Spleen (tissue), 13 donors: ENCODE results near the gene CTF1. TPM values are rescaled to one million over a fixed set of nuclear protein-coding genes. Genes with fewer than 3 reads are reported as not detected.
A peak's percentile ranks its signal among the peaks of the same experiment; 100 is the strongest.

Experiments used
- DNase-seq: peaks from one replicate; pipeline ENCODE4 v3.0.0-alpha.2; 2020
- H3K27ac ChIP-seq, 8 donors: fragments of 200-600 bp; sonication (generic) in 7 of 8; 1 replicate in 4 of 8; 2 replicates in 4 of 8; pipeline versions ENCODE4 v1.5.0 to v1.8.0; 2016 to 2021; ENCODE audit warnings: inconsistent platforms in 4 of 8, mild to moderate bottlenecking in 4 of 8, moderate library complexity in 1 of 8
- H3K27me3 ChIP-seq, 7 donors: fragments of 200-600 bp; sonication (generic) in 6 of 7; replicated peaks in 1 of 7; 1 replicate in 4 of 7; 2 replicates in 3 of 7; pipeline versions ENCODE4 v1.5.0 to v1.8.0; 2016 to 2021; ENCODE audit warnings: inconsistent platforms in 3 of 7, mild to moderate bottlenecking in 1 of 7
- H3K36me3 ChIP-seq, 6 donors: fragments of 200-600 bp; sonication (generic) in 5 of 6; 1 replicate in 4 of 6; 2 replicates in 2 of 6; pipeline versions ENCODE4 v1.5.0 to v1.8.0; 2016 to 2021; ENCODE audit warnings: inconsistent platforms in 2 of 6
- H3K4me1 ChIP-seq, 6 donors: fragments of 200-600 bp; sonication (generic) in 5 of 6; 1 replicate in 3 of 6; 2 replicates in 3 of 6; pipeline versions ENCODE4 v1.5.0 to v1.8.0; 2016 to 2021; ENCODE audit warnings: inconsistent platforms in 3 of 6
- H3K4me3 ChIP-seq, 8 donors: fragments of 200-600 bp; sonication (generic) in 7 of 8; 1 replicate in 4 of 8; 2 replicates in 4 of 8; pipeline versions ENCODE4 v1.5.0 to v1.8.0; 2016 to 2021; ENCODE audit warnings: inconsistent platforms in 4 of 8, mild to moderate bottlenecking in 4 of 8, moderate library complexity in 2 of 8
- H3K9me3 ChIP-seq, 8 donors: fragments of 200-600 bp; sonication (generic) in 7 of 8; 1 replicate in 4 of 8; 2 replicates in 4 of 8; pipeline versions ENCODE4 v1.5.0 to v1.8.0; 2016 to 2021; ENCODE audit warnings: inconsistent platforms in 4 of 8
- CTCF ChIP-seq, 11 experiments: fragments of 200-600 bp in 7 of 11; fragments of 450-650 bp in 4 of 11; sonication (generic) in 4 of 11; IDR thresholded peaks in 8 of 11; conservative IDR thresholded peaks in 3 of 11; 1 replicate in 7 of 11; 2 replicates in 4 of 11; pipeline versions ENCODE4 v1.4.0 to v1.8.0; 2016 to 2021; ENCODE audit warnings: antibody characterized with exemption in 11 of 11, inconsistent platforms in 4 of 11, mild to moderate bottlenecking in 1 of 11
- POLR2A ChIP-seq, 3 donors: fragments of 450-650 bp; IDR thresholded peaks; one replicate each; pipeline ENCODE4 v1.5.1; 2017; ENCODE audit warnings: antibody characterized with exemption in 3 of 3, mild to moderate bottlenecking in 1 of 3
- POLR2AphosphoS5 ChIP-seq, 3 donors: sonication (generic); formaldehyde crosslinking; IDR thresholded peaks; one replicate each; pipeline ENCODE4 v1.5.1; 2017; ENCODE audit warnings: antibody characterized with exemption in 3 of 3
- WGBS, 5 donors: extraction: QIAGEN DNeasy Blood & Tissue Kit in 3 of 5; methylation state at CpG; one replicate each; pipeline versions ENCODE4 v1.1.5 to v1.1.7; 2013 to 2018; 5-methylcytosine and 5-hydroxymethylcytosine counted together
- intact Hi-C: fragments of 100-400 bp; cut with DNase I; formaldehyde crosslinking; loops from one replicate; pipeline ENCODE4 v1.15.0; 2023; ENCODE audit warnings: low total_unique reads
- long read RNA-seq, 2 donors: transcript quantifications; one replicate each; lab custom pipeline, GENCODE V29; 2026
- polyA plus RNA-seq, 3 donors: library from polyadenylated mRNA; stranded (reverse); fragments of 200-250 nt; gene quantifications; one replicate each; pipeline ENCODE4 v1.2.1, GENCODE V29; 2013
- total RNA-seq, 7 donors: library from RNA; depleted of rRNA in 3 of 7; stranded (reverse); fragments of >200 nt in 3 of 7; fragmentation: NEBNext Ultra II Directional in 4 of 7; extraction: Animal tissue kit (Norgen Biotek cat#: 25700) in 4 of 7; gene quantifications; one replicate each; pipeline versions ENCODE4 v1.1.0 to v1.2.1, GENCODE V29; 2016 to 2021
- donor health status: healthy with polysubstance abuse.
- donor health status: DM: no; HTN: no; CAD: no; lungs with moderate emphysema.
- donor health status: DM: no; HTN: no; CAD: no.
- donor health status: Bipolar disorder and iron deficiency.
- donor health status: healthy.
- donor health status: DM: no; HTN: no; CAD: no.
- donor health status: DM: yes; HTN: yes; CAD: no.

The CTF1 gene
- 1 to 10 TPM in 5 of 7 donors, under 1 TPM in 1, not detected in 1; 0.68 to 3.3 (median 1.4) TPM for total RNA-seq
- 1 to 10 TPM in 2 of 3 donors, under 1 TPM in 1; 0.61 to 1.3 (median 1.1) TPM for polyA plus RNA-seq
- long read RNA-seq, donor 1, partial matches to known transcripts: 0 of 1 reads
- long read RNA-seq, donor 1, other reads (novel, unspliced or antisense): 0 of 1 reads
- long read RNA-seq, donor 2: 0 reads

- peak within 1 kb of the TSS; percentile 75 to 95 (median 90) for H3K27ac ChIP-seq
- H3K27me3 ChIP-seq: no peaks in the 10 kb centered on the region
- peak; percentile 89 for DNase-seq
- intact Hi-C loops: no loop called here
- H3K36me3 ChIP-seq: peaks cover 0 to 13% (median under 1%) of the 10 kb centered on the region in 6 donors
- no peak for TF ChIP-seq CTCF (IDR thresholded peaks at IDR 0.05 in 8 of 11, conservative IDR thresholded peaks at IDR 0.05 in 3 of 11)
- TF ChIP-seq POLR2AphosphoS5 (IDR thresholded peaks at IDR 0.05): peak in 1 of 3 donors; percentile 2
- H3K9me3 ChIP-seq: no peaks in the 10 kb centered on the region
- H3K4me3 ChIP-seq: peak within 1 kb of the TSS; percentile 13 to 71 (median 38)
- WGBS, 5 donors: 15 to 29% (median 22%) methylated on average over 26 to 31 of the region's 31 CpGs
- peaks cover 22 to 71% (median 53%) of the 10 kb centered on the region in 6 donors for H3K4me1 ChIP-seq
Observed at GRCh38 chr16:30896261-30896888, at the start of gene CTF1. TSS of gene CTF1 (plus strand) at chr16:30896614. CDS start at chr16:30896644, 30 bp downstream.

GRCh38 chr16:30846649-30847402 is 49.6 kb upstream of the CTF1 start:
- 86 to 100% (median 88%) methylated on average over 4 of the region's 4 CpGs for WGBS, 5 donors
- H3K27me3 ChIP-seq: no peaks in the 10 kb centered on the region
- H3K9me3 ChIP-seq: no peaks in the 10 kb centered on the region
- TF ChIP-seq POLR2AphosphoS5 (IDR thresholded peaks at IDR 0.05) (no peak), CTCF (IDR thresholded peaks at IDR 0.05 in 8 of 11, conservative IDR thresholded peaks at IDR 0.05 in 3 of 11) (no peak), POLR2A (IDR thresholded peaks at IDR 0.05) (no peak)
- DNase-seq: no peak
- no peak overlapping the region for H3K4me3 ChIP-seq
- H3K36me3 ChIP-seq: peaks cover 0 to 4% (median 0%) of the 10 kb centered on the region in 6 donors
- no peak overlapping the region for H3K27ac ChIP-seq
- peaks cover 6 to 17% (median 11%) of the 10 kb centered on the region in 6 donors for H3K4me1 ChIP-seq
- intact Hi-C loops: loop anchor here (10.0 kb wide), 1 partner anchor 62 kb away; the partner anchor contains the start of gene ZNF629

- no peak overlapping the region for H3K27ac ChIP-seq
- no peak for DNase-seq
- WGBS, 5 donors: 59 to 87% (median 75%) methylated on average over 1 of the region's 1 CpG
- H3K4me1 ChIP-seq: peaks cover 1 to 6% (median 2%) of the 10 kb centered on the region in 6 donors
- TF ChIP-seq CTCF (IDR thresholded peaks at IDR 0.05 in 8 of 11, conservative IDR thresholded peaks at IDR 0.05 in 3 of 11) (no peak), POLR2A (IDR thresholded peaks at IDR 0.05) (no peak), POLR2AphosphoS5 (IDR thresholded peaks at IDR 0.05) (no peak)
- intact Hi-C loops: no loop called here
- H3K9me3 ChIP-seq: no peaks in the 10 kb centered on the region
- no peak overlapping the region for H3K4me3 ChIP-seq
- H3K36me3 ChIP-seq: peaks cover 0 to 6% (median 0%) of the 10 kb centered on the region in 6 donors
- no peaks in the 10 kb centered on the region for H3K27me3 ChIP-seq
Observed at GRCh38 chr16:30850246-30850645, 46.2 kb upstream of the CTF1 start.

GRCh38 chr16:30853758-30854157 is 42.7 kb upstream of the CTF1 start:
- Histone ChIP-seq H3K4me1 (no peaks in the 10 kb centered on the region), H3K4me3 (no peak overlapping the region), H3K9me3 (no peaks in the 10 kb centered on the region), H3K36me3 (peaks cover 0 to 6% (median 0%) of the 10 kb centered on the region in 6 donors), H3K27me3 (no peaks in the 10 kb centered on the region), H3K27ac (no peak overlapping the region)
- WGBS, 5 donors: 89 to 98% (median 93%) methylated on average over 2 of the region's 2 CpGs
- no peak for TF ChIP-seq POLR2AphosphoS5 (IDR thresholded peaks at IDR 0.05)
- TF ChIP-seq POLR2A (IDR thresholded peaks at IDR 0.05): no peak
- TF ChIP-seq CTCF (IDR thresholded peaks at IDR 0.05 in 8 of 11, conservative IDR thresholded peaks at IDR 0.05 in 3 of 11): no peak
- intact Hi-C loops: no loop called here
- DNase-seq: no peak
